Adrenal gland (tissue), 12 donors: ENCODE measurements around the gene OTUB2. TPM values are rescaled to one million over a fixed set of nuclear protein-coding genes. Genes with fewer than 3 reads are reported as not detected.

Source experiments
- DNase-seq, 7 donors: peaks; one replicate each; pipeline ENCODE4 v3.0.0-alpha.2; 2019 to 2020
- H3K27ac ChIP-seq, 5 donors: fragments of 200-600 bp; sonication (generic) in 4 of 5; 1 replicate in 3 of 5; 2 replicates in 2 of 5; pipeline versions ENCODE4 v1.5.1 to v1.8.0; 2016 to 2020; ENCODE audit warnings: mild to moderate bottlenecking in 1 of 5
- H3K27me3 ChIP-seq: fragments of 200-600 bp; 2 replicates; pipeline ENCODE4 v1.8.0; 2021
- H3K36me3 ChIP-seq, 2 donors: fragments of 200-600 bp; replicated peaks in 1 of 2; 1 replicate in 1 of 2; 2 replicates in 1 of 2; pipeline versions ENCODE4 v1.5.1 to v1.8.0; 2018 to 2022
- H3K4me1 ChIP-seq, 2 donors: fragments of 200-600 bp; replicated peaks in 1 of 2; 1 replicate in 1 of 2; 2 replicates in 1 of 2; pipeline versions ENCODE4 v1.5.1 to v1.8.0; 2018 to 2021
- H3K4me3 ChIP-seq, 4 donors: fragments of 200-600 bp; sonication (generic) in 3 of 4; one replicate each; pipeline ENCODE4 v1.5.1; 2016 to 2018
- H3K9me3 ChIP-seq, 3 donors: fragments of 200-600 bp; sonication (generic) in 1 of 3; replicated peaks in 1 of 3; 1 replicate in 2 of 3; 2 replicates in 1 of 3; pipeline versions ENCODE4 v1.5.1 to v1.8.0; 2016 to 2021
- POLR2A ChIP-seq, 2 donors: fragments of 450-650 bp; IDR thresholded peaks; one replicate each; pipeline ENCODE4 v1.6.1; 2017; ENCODE audit warnings: antibody characterized with exemption in 2 of 2, mild to moderate bottlenecking in 2 of 2, moderate library complexity in 1 of 2
- WGBS, 4 donors: extraction: QIAGEN DNeasy Blood & Tissue Kit in 2 of 4; methylation state at CpG; one replicate each; pipeline versions ENCODE4 v1.1.5 to v1.1.7; 2013 to 2017; 5-methylcytosine and 5-hydroxymethylcytosine counted together
- intact Hi-C, 2 donors: fragments of 100-400 bp; cut with DNase I; formaldehyde crosslinking; loops; one replicate each; pipeline versions ENCODE4 v1.14.1 to v1.15.0; 2022 to 2023
- polyA plus RNA-seq, 3 donors: library from polyadenylated mRNA; stranded (reverse); fragments of 200-250 nt in 2 of 3; fragments of 350-450 nt in 1 of 3; fragmentation: Illumina TruSeq in 1 of 3; extraction: RNeasy Lipid Tissue Mini Kit (QIAGEN cat#74804) in 1 of 3; gene quantifications; one replicate each; pipeline ENCODE4 v1.2.3, GENCODE V29; 2013 to 2014
- total RNA-seq, 9 donors: library from RNA; depleted of rRNA in 4 of 9; stranded (reverse); fragments of >200 nt in 4 of 9; fragments of 120-200 nt in 1 of 9; fragmentation: NEBNext Ultra II Directional in 1 of 9; extraction: Animal tissue kit (Norgen Biotek cat#: 25700) in 1 of 9; gene quantifications; one replicate each; pipeline versions ENCODE4 v1.1.0 to v1.2.4, GENCODE V29; 2013 to 2023
- TF ChIP-seq, protein P1 (sequence below), 6 experiments: fragments of 450-650 bp in 4 of 6; fragments of 200-600 bp in 2 of 6; sonication (generic) in 1 of 6; IDR thresholded peaks; 1 replicate in 5 of 6; 2 replicates in 1 of 6; pipeline versions ENCODE4 v1.5.1 to v1.8.0; 2016 to 2021; ENCODE audit warnings: antibody characterized with exemption in 6 of 6, mild to moderate bottlenecking in 2 of 6, moderate library complexity in 1 of 6
- donor health status: healthy with polysubstance abuse.
- donor health status: Bipolar disorder and iron deficiency.
- donor health status: DM: yes; HTN: yes; CAD: no.
- donor health status: DM: no; HTN: no; CAD: no.
- donor health status: DM: no; HTN: no; CAD: no.
- donor health status: DM: yes; HTN: yes; CAD: no.

OTUB2 gene
- total and polyA plus RNA-seq, 12 donors, result 0.17 to 10.7 (median 1.5) TPM

DNA sequence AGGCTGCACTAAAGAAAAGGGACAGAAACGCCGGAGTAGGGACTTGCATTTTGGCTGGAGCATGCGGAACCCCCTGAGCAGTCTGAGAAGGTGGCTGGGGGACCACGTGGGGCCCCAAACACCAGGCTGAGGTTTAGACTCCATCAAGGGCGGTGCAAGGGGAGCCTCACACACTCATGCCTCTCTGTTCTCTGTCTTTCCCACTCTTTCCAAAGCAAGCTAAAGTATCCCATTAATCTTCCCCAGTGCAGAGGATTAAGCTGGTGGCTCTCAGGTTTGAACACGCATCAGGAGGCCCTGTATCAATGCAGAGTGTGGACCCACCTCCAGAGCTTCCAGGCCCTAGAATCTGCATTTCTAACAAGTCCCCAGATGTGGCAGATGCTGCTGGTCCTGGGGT lies 15.5 kb upstream of the OTUB2 start:
- no peak for DNase-seq
- TF ChIP-seq POLR2A (IDR thresholded peaks at IDR 0.05), result no peak
- TF ChIP-seq, protein P1, sequence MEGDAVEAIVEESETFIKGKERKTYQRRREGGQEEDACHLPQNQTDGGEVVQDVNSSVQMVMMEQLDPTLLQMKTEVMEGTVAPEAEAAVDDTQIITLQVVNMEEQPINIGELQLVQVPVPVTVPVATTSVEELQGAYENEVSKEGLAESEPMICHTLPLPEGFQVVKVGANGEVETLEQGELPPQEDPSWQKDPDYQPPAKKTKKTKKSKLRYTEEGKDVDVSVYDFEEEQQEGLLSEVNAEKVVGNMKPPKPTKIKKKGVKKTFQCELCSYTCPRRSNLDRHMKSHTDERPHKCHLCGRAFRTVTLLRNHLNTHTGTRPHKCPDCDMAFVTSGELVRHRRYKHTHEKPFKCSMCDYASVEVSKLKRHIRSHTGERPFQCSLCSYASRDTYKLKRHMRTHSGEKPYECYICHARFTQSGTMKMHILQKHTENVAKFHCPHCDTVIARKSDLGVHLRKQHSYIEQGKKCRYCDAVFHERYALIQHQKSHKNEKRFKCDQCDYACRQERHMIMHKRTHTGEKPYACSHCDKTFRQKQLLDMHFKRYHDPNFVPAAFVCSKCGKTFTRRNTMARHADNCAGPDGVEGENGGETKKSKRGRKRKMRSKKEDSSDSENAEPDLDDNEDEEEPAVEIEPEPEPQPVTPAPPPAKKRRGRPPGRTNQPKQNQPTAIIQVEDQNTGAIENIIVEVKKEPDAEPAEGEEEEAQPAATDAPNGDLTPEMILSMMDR (IDR thresholded peaks at IDR 0.05), result no peak
- WGBS, 4 donors, result 72 to 87% (median 80%) methylated on average over 6 of the region's 6 CpGs
- intact Hi-C loops, result no loop called here
- Histone ChIP-seq H3K4me1 (no peaks in the 10 kb centered on the region), H3K36me3 (no peaks in the 10 kb centered on the region), H3K27ac (no peak overlapping the region), H3K4me3 (no peak overlapping the region), H3K27me3 (no peaks in the 10 kb centered on the region), H3K9me3 (no peaks in the 10 kb centered on the region)

DNA sequence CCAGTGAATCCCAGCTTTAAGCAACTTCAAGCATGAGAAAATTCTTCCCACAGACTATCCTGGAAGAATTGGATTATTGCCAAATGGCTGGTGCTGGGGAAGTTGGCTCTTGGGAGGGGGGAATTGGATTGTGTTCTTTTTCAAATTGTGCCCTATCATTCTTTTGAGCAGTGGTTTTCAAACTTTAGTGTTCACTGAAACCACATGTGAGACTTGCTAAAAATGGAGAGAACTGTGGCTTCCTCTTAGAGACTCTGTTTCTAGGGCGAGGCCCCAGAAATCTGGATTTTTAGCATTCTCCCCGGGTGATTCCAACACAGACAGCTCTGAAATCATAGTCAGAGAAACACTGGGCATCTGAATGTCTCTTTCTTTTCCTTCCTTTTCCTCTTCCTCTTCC lies 14.3 kb upstream of the OTUB2 start:
- Histone ChIP-seq H3K4me1 (no peaks in the 10 kb centered on the region), H3K9me3 (no peaks in the 10 kb centered on the region), H3K36me3 (no peaks in the 10 kb centered on the region), H3K27ac (no peak overlapping the region), H3K4me3 (no peak overlapping the region), H3K27me3 (no peaks in the 10 kb centered on the region)
- 47 to 57% (median 54%) methylated on average over 2 of the region's 2 CpGs for WGBS, 4 donors
- TF ChIP-seq, protein P1 (IDR thresholded peaks at IDR 0.05), result no peak
- TF ChIP-seq POLR2A (IDR thresholded peaks at IDR 0.05), result no peak
- intact Hi-C loops, result no loop called here
- DNase-seq, result no peak

DNA sequence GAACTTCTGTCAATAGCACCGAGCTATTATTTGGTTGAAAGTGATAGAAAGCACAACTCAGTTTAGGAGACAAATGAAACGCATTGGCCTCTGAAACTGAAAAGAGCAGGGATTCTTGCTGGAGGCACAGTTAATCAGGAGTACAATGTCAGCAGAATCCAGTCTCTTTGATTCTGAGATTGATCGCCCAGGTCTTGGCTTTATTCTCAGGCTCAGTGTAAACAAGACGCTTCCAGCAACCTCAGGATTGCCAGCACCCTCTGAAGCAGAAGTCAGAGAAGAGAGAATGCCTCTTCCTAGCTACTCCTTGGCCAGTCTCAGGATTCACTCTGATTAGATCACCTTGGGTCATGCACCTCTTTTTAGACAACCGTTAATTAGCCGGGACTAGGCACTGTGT lies 11.8 kb upstream of the OTUB2 start:
- 78 to 87% (median 84%) methylated on average over 6 of the region's 6 CpGs for WGBS, 4 donors
- Histone ChIP-seq H3K4me1 (no peaks in the 10 kb centered on the region), H3K27me3 (no peaks in the 10 kb centered on the region), H3K36me3 (no peaks in the 10 kb centered on the region), H3K4me3 (no peak overlapping the region), H3K9me3 (no peaks in the 10 kb centered on the region), H3K27ac (no peak overlapping the region)
- DNase-seq, result no peak
- intact Hi-C loops, result no loop called here
- no peak for TF ChIP-seq POLR2A (IDR thresholded peaks at IDR 0.05)
- TF ChIP-seq, protein P1 (IDR thresholded peaks at IDR 0.05), result no peak

DNA sequence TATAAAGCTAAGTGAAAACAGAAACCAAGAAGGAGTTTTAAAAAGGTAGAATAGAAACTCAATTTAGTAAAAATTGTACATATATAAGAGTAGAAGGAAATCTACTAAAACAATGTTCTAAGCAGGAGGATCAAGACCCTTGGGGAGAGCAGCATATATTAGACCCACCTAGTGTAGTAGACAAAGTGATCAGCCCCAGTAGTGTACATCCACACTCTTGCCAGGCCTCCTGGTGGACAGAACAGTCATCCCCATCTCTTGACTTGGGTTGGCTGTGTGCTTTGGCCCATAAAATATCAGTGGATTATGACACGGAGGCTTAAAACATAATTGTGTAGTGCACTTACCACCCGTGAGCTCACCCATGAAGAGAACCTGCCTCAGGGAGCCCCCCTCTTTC lies 10.9 kb upstream of the OTUB2 start:
- no peaks in the 10 kb centered on the region for H3K4me1 ChIP-seq
- WGBS, 4 donors, result 77 to 100% (median 90%) methylated on average over 1 to 2 of the region's 2 CpGs
- no peak for TF ChIP-seq POLR2A (IDR thresholded peaks at IDR 0.05)
- TF ChIP-seq, protein P1 (IDR thresholded peaks at IDR 0.05), result no peak
- H3K27me3 ChIP-seq, result no peaks in the 10 kb centered on the region
- H3K36me3 ChIP-seq, result no peaks in the 10 kb centered on the region
- no peaks in the 10 kb centered on the region for H3K9me3 ChIP-seq
- intact Hi-C loops, result no loop called here
- DNase-seq, result no peak
- H3K27ac ChIP-seq, result no peak overlapping the region
- H3K4me3 ChIP-seq, result no peak overlapping the region
